Large intestine (tissue), 3 donors: ENCODE measurements around the gene C7. TPM values are rescaled to one million over a fixed set of nuclear protein-coding genes. Genes with fewer than 3 reads are reported as not detected.
A peak's percentile ranks its signal among the peaks of the same experiment; 100 is the strongest.
"Not testable (repeated sequence)": the region's sequence is repeated elsewhere in the genome, so short reads cannot be mapped to it uniquely, and the experiment has no call there.

ENCODE experiments used
- DNase-seq, 2 donors: peaks; one replicate each; pipeline versions ENCODE4 v3.0.0 to v3.0.0-alpha.2; 2013
- H3K27ac ChIP-seq: one replicate; pipeline ENCODE4 v1.5.1; 2013; ENCODE audit warnings: low read length
- H3K27me3 ChIP-seq: 2 replicates; pipeline ENCODE4 v1.6.1; 2013; ENCODE audit warnings: low read length; ENCODE audit not compliant: control insufficient read depth, insufficient read depth
- H3K36me3 ChIP-seq: 2 replicates; pipeline ENCODE4 v1.6.1; 2013; ENCODE audit warnings: low read length; ENCODE audit not compliant: control insufficient read depth, insufficient read depth
- H3K4me1 ChIP-seq: one replicate; pipeline ENCODE4 v1.6.1; 2013; ENCODE audit warnings: low read length; ENCODE audit not compliant: control insufficient read depth, insufficient read depth
- H3K4me3 ChIP-seq: one replicate; pipeline ENCODE4 v1.5.1; 2013; ENCODE audit warnings: low read length
- H3K9me3 ChIP-seq: one replicate; pipeline ENCODE4 v1.6.1; 2013; ENCODE audit warnings: mild to moderate bottlenecking, low read depth, low read length, moderate library complexity; ENCODE audit not compliant: control insufficient read depth
- WGBS: methylation state at CpG from one replicate; pipeline ENCODE4 v1.1.5; 2013; ENCODE audit warnings: low lambda C conversion rate; ENCODE audit not compliant: insufficient coverage; 5-methylcytosine and 5-hydroxymethylcytosine counted together
- polyA plus RNA-seq: library from polyadenylated mRNA; unstranded; fragments of 120-200 nt; gene quantifications from one replicate; pipeline ENCODE4 v1.2.1, GENCODE V29; 2013

The C7 gene
- polyA plus RNA-seq, 1 donor: 53.9 TPM

- Histone ChIP-seq H3K36me3 (no peaks in the 10 kb centered on the region), H3K4me3 (no peak overlapping the region), H3K27ac (no peak overlapping the region), H3K27me3 (no peaks in the 10 kb centered on the region), H3K4me1 (no peaks in the 10 kb centered on the region), H3K9me3 (peaks cover 4% of the 10 kb centered on the region)
- DNase-seq: no peak
- WGBS: 96% methylated on average over 4 of the region's 6 CpGs
Measured at GRCh38 chr5:40877371-40877988, 31.8 kb upstream of the C7 start.

DNA sequence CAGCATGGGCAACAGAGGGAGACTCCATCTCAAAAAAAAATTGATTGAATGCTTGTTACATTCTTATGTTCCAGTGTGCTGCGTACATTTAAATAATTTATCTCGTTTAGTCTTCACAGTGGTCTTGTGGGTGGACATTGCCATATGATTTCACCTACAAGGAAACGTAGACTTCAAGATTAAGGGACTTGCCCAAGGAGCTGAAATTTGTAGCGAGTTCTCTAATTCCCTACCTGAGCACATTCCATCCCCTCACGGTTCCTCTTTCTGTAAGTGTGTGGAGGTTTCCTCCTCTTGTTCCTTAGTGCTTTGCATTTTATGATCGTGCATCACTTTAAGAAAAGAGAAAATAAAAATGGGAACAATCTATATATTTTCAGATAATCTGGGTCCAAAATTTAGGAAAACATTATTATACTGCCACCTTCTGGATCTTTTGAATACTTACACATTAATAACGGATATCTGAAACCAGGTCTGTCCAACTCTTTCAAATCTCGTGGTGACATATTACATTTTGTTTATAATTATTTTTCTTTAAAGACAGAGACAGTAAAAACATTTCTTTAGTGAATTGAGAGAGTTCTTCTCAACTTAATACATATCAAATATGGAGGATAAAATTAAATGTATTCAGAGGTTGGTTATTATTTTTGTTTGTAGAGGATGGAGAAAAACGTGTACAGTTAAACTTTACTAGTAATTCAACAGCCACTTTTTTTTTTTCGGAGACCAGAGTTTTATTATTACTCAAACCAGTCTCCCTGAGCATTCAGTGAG lies 29.9 kb upstream of the C7 start:
- 31% methylated on average over 4 of the region's 10 CpGs for WGBS

GRCh38 chr5:40882291-40882690 lies 27.0 kb upstream of the C7 start:
- H3K36me3 ChIP-seq: no peaks in the 10 kb centered on the region
- no peak for DNase-seq
- H3K27me3 ChIP-seq: no peaks in the 10 kb centered on the region
- peaks cover 4% of the 10 kb centered on the region for H3K9me3 ChIP-seq
- WGBS: no CpG with 5 or more reads among the region's 4 CpGs
- H3K4me1 ChIP-seq: no peaks in the 10 kb centered on the region
- no peak overlapping the region for H3K27ac ChIP-seq
- H3K4me3 ChIP-seq: no peak overlapping the region

More for the DNA sequence above, 29.9 kb upstream of the C7 start:
- H3K27me3 ChIP-seq: no peaks in the 10 kb centered on the region
- peak in 1 of 2 donors; percentile 9 for DNase-seq
- H3K27ac ChIP-seq: no peak overlapping the region
- peaks cover 4% of the 10 kb centered on the region for H3K9me3 ChIP-seq
- no peaks in the 10 kb centered on the region for H3K4me1 ChIP-seq
- no peak overlapping the region for H3K4me3 ChIP-seq
- H3K36me3 ChIP-seq: no peaks in the 10 kb centered on the region

DNA sequence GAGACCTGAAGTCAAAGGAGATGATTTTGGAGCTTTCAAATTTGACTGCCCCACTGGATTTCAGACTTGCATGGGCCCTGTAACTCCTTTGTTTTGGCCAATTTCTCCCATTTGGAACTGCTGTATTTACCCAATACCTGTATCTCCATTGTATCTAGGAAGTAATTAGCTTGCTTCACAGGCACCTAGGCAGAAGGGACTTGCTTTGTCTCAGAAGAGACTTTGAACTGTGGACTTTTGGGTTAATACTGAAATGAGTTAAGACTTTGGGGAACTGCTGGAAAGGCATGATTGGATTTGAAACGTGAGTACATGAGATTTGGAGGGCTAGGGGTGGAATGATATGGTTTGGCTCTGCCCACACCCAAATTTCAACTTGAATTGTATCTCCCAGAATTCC lies 26.2 kb upstream of the C7 start:
- not testable (repeated sequence) for H3K27me3 ChIP-seq, H3K9me3 ChIP-seq, H3K36me3 ChIP-seq, H3K4me1 ChIP-seq
- Histone ChIP-seq H3K27ac (peak overlapping the region; percentile 24), H3K4me3 (peak overlapping the region; percentile 18)
- peak; percentile 19 to 80 for DNase-seq
- no CpG with 5 or more reads among the region's 1 CpG for WGBS

- not testable (repeated sequence) for H3K4me1 ChIP-seq, H3K36me3 ChIP-seq, H3K9me3 ChIP-seq, H3K4me3 ChIP-seq, DNase-seq, H3K27me3 ChIP-seq, H3K27ac ChIP-seq
- WGBS: no CpG with 5 or more reads among the region's 10 CpGs
Measured at GRCh38 chr5:40895440-40896425, 13.6 kb upstream of the C7 start.

DNA sequence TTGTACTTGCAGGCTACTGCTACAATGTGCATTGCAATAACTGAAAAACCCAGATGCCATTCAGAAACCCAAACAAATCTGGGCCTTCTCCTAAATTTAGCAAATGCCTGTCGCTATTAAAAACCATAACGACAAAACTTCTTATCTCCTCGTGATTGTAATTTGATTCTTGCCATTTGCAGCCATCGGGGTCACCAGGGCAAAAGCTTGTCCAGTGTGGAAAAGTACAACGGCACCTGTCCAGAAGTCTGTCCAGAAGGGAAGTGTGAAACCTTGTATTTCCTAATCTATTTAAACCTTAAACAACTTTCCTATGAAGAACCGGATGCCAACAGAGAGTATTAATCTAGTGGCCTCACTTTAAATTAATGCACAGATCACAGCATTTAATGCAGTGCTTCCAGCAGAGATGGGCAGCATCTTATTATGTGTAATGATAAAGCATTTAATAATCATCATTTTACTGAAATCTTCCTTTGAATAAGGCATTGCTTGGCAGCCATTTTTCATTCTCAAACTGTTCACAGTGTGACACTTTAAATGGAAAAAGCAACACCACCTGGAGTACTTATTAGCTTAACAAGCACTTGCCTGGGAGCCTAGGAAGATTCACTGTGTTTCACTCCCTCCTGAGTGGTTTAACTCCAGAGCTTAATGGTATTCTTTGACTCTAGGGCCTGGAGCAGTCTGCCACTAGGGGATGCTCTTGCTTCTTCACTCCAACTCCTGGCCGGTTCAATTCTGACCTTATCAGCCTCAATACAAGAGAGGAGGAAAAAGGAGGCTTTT lies 4.9 kb upstream of the C7 start:
- 57% methylated on average over 6 of the region's 7 CpGs for WGBS
- Histone ChIP-seq H3K4me3 (no peak overlapping the region), H3K4me1 (peaks cover 9% of the 10 kb centered on the region), H3K27me3 (no peaks in the 10 kb centered on the region), H3K27ac (no peak overlapping the region), H3K9me3 (no peaks in the 10 kb centered on the region), H3K36me3 (no peaks in the 10 kb centered on the region)
- peak; percentile 60 to 73 for DNase-seq

DNA sequence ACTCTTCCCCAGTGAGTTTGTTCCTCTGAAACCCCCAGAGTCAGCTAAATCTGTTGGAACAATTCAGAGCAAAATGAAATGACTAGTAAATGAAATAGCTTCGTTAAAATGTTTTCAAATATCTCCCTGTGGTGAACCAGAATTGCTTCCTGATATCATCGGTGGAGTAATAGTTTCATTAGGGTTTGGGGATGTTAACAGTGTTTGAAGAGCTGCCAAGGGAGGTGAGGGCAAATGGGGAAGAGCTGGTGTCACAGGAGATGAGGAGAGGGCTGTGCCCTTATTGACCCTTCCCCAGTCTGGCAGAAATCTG lies 4.3 kb upstream of the C7 start:
- WGBS: 40% methylated on average over 2 of the region's 2 CpGs
- no peak overlapping the region for H3K4me3 ChIP-seq
- H3K9me3 ChIP-seq: no peaks in the 10 kb centered on the region
- no peak overlapping the region for H3K27ac ChIP-seq
- DNase-seq: no peak
- H3K27me3 ChIP-seq: no peaks in the 10 kb centered on the region
- no peaks in the 10 kb centered on the region for H3K36me3 ChIP-seq
- H3K4me1 ChIP-seq: peaks cover 9% of the 10 kb centered on the region

DNA sequence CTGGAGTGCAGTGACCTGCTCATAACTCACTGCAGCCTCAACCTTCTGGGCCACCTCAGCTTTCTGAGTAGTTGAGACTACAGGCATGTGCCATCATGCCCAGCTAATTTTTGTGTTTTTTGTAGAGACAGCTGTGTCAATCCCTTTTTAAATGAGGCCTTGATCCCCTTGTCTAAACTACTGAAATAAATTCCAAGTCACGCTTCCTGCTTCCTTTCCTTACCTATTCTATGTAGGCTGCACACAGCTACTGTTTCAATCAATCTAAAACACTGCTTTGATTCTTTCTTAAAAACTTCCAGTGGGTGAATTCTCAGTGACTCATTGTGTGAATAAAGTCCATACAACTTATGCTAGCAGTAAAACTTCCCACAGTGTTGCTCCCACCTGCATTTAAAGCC lies 2.9 kb upstream of the C7 start:
- 50% methylated on average over 1 of the region's 1 CpG for WGBS
- no peaks in the 10 kb centered on the region for H3K36me3 ChIP-seq
- H3K27me3 ChIP-seq: no peaks in the 10 kb centered on the region
- peak; percentile 29 to 68 for DNase-seq
- H3K9me3 ChIP-seq: no peaks in the 10 kb centered on the region
- no peak overlapping the region for H3K4me3 ChIP-seq
- H3K4me1 ChIP-seq: peaks cover 9% of the 10 kb centered on the region
- peak overlapping the region; percentile 39 for H3K27ac ChIP-seq

DNA sequence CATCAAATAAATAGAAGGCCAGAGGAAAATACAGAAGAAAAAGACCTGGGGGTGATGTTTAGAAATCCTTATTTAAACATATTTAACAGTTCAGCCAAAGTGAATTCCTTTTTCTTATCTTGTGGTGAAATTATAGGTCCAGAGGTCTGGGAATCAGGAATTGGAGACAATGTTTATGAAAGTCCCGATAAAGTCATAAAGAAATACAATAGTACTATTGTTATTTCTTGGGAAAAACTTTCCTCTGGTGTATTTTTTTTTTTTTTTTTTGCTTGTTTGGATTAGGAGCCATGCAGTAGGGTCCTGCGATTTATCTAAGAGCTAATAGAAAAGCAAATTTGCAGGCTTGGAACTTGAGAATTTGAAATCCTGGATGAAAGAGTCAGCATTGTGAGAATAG lies 426 bp downstream of the C7 start:
- Histone ChIP-seq H3K4me1 (peaks cover 9% of the 10 kb centered on the region), H3K27me3 (no peaks in the 10 kb centered on the region), H3K36me3 (no peaks in the 10 kb centered on the region), H3K9me3 (no peaks in the 10 kb centered on the region), H3K4me3 (no peak overlapping the region), H3K27ac (peak overlapping the region; percentile 30)
- peak in 1 of 2 donors; percentile 23 for DNase-seq
- 0% methylated on average over 1 of the region's 2 CpGs for WGBS

GRCh38 chr5:40911266-40911665 lies 2.0 kb downstream of the C7 start:
- H3K9me3 ChIP-seq: no peaks in the 10 kb centered on the region
- no peaks in the 10 kb centered on the region for H3K27me3 ChIP-seq
- H3K4me3 ChIP-seq: no peak overlapping the region
- H3K27ac ChIP-seq: no peak overlapping the region
- peaks cover under 1% of the 10 kb centered on the region for H3K4me1 ChIP-seq
- DNase-seq: no peak
- WGBS: 100% methylated on average over 1 of the region's 4 CpGs
- H3K36me3 ChIP-seq: no peaks in the 10 kb centered on the region
